AG09319 (cell line): ENCODE results near the gene OTUB2.

Experiments
- DNase-seq: peaks from one replicate; pipeline ENCODE4 v3.0.0-alpha.2; 2010; ENCODE audit warnings: low read depth; ENCODE audit errors: extremely low read depth
- CTCF ChIP-seq: IDR thresholded peaks from 2 replicates; pipeline ENCODE4 v1.5.1; 2011; ENCODE audit warnings: low read depth, mild to moderate bottlenecking, inconsistent platforms, low read length, moderate library complexity

Gene OTUB2

GRCh38 chr14:94001501-94002396, 24.4 kb upstream of the OTUB2 start:
- TF ChIP-seq CTCF: peak; percentile 100
- DNase-seq: peak; percentile 19

- DNase-seq: no peak
- TF ChIP-seq CTCF: no peak
Measured at GRCh38 chr14:94003397-94003796, 22.7 kb upstream of the OTUB2 start.

- no peak for DNase-seq
- TF ChIP-seq CTCF: no peak
Measured at GRCh38 chr14:94004015-94004414, 22.1 kb upstream of the OTUB2 start.

- no peak for DNase-seq
Measured at GRCh38 chr14:94005324-94006073, 20.6 kb upstream of the OTUB2 start.

GRCh38 chr14:94008234-94008633, 17.9 kb upstream of the OTUB2 start:
- no peak for DNase-seq
- no peak for TF ChIP-seq CTCF

More at GRCh38 chr14:94005324-94006073, 20.6 kb upstream of the OTUB2 start:
- peak; percentile 31 for TF ChIP-seq CTCF

GRCh38 chr14:94009767-94010166, 16.4 kb upstream of the OTUB2 start:
- DNase-seq: no peak
- no peak for TF ChIP-seq CTCF

- DNase-seq: no peak
Measured at GRCh38 chr14:94010625-94011024, 15.5 kb upstream of the OTUB2 start.

More at GRCh38 chr14:94010625-94011024, 15.5 kb upstream of the OTUB2 start:
- TF ChIP-seq CTCF: no peak
